Adipose tissue (tissue), 3 donors: ENCODE measurements around the gene HTR3B. TPM values are rescaled to one million over a fixed set of nuclear protein-coding genes. Genes with fewer than 3 reads are reported as not detected.
"Not testable (repeated sequence)": the region's sequence is repeated elsewhere in the genome, so short reads cannot be mapped to it uniquely, and the experiment has no call there.

Experiments used
- H3K27ac ChIP-seq: one replicate; pipeline ENCODE4 v1.5.1; 2013; ENCODE audit warnings: low read depth, low read length
- WGBS, 3 donors: extraction: QIAGEN DNeasy Blood & Tissue Kit; methylation state at CpG; one replicate each; pipeline ENCODE4 v1.1.7; 2013; 5-methylcytosine and 5-hydroxymethylcytosine counted together
- polyA plus RNA-seq, 3 donors: library from polyadenylated mRNA; stranded (reverse); fragments of 200-250 nt; gene quantifications; one replicate each; pipeline ENCODE4 v1.2.3, GENCODE V29; 2013
- donor health status: healthy with polysubstance abuse.
- donor health status: Bipolar disorder and iron deficiency.
- donor health status: healthy.

The HTR3B gene
- polyA plus RNA-seq, 3 donors: not detected

GRCh38 chr11:113928311-113928710 lies 23.7 kb downstream of the HTR3B start:
- WGBS, 3 donors: 58 to 89% (median 71%) methylated on average over 5 of the region's 5 CpGs
- no peak overlapping the region for H3K27ac ChIP-seq

- 73 to 74% (median 73%) methylated on average over 7 of the region's 7 CpGs for WGBS, 3 donors
- no peak overlapping the region for H3K27ac ChIP-seq
Measured at GRCh38 chr11:113932788-113933187, 28.2 kb downstream of the HTR3B start.

GRCh38 chr11:113934193-113934592 lies 29.6 kb downstream of the HTR3B start:
- H3K27ac ChIP-seq: not testable (repeated sequence)
- WGBS, 3 donors: 91 to 96% (median 93%) methylated on average over 3 of the region's 3 CpGs

GRCh38 chr11:113934761-113935160 lies 30.2 kb downstream of the HTR3B start:
- 53 to 76% (median 71%) methylated on average over 4 of the region's 4 CpGs for WGBS, 3 donors
- no peak overlapping the region for H3K27ac ChIP-seq

- no peak overlapping the region for H3K27ac ChIP-seq
- WGBS, 3 donors: 53 to 63% (median 60%) methylated on average over 4 of the region's 4 CpGs
Measured at GRCh38 chr11:113935858-113936257, 31.3 kb downstream of the HTR3B start.

- 63 to 91% (median 75%) methylated on average over 3 of the region's 3 CpGs for WGBS, 3 donors
- no peak overlapping the region for H3K27ac ChIP-seq
Measured at GRCh38 chr11:113937918-113938317, 33.3 kb downstream of the HTR3B start.

- whole genome bisulfite sequencing, 3 donors: 75 to 94% (median 87%) methylated on average over 8 of the region's 8 CpGs
- no peak overlapping the region for H3K27ac ChIP-seq
Measured at GRCh38 chr11:113942256-113942655, 37.7 kb downstream of the HTR3B start.

- H3K27ac ChIP-seq: not testable (repeated sequence)
Measured at GRCh38 chr11:113946162-113946561, 41.6 kb downstream of the HTR3B start.

GRCh38 chr11:113947994-113948393 lies 43.4 kb downstream of the HTR3B start:
- H3K27ac ChIP-seq: no peak overlapping the region
- 37 to 69% (median 54%) methylated on average over 4 of the region's 4 CpGs for WGBS, 3 donors

More at GRCh38 chr11:113946162-113946561, 41.6 kb downstream of the HTR3B start:
- WGBS, 3 donors: 67 to 89% (median 85%) methylated on average over 2 of the region's 2 CpGs

GRCh38 chr11:113949891-113950290 lies 45.3 kb downstream of the HTR3B start:
- 34 to 91% (median 81%) methylated on average over 2 to 4 of the region's 4 CpGs for WGBS, 3 donors
- H3K27ac ChIP-seq: no peak overlapping the region

- H3K27ac ChIP-seq: no peak overlapping the region
- 37 to 46% (median 39%) methylated on average over 5 of the region's 5 CpGs for WGBS, 3 donors
Measured at GRCh38 chr11:113951537-113951936, 46.9 kb downstream of the HTR3B start.

GRCh38 chr11:113952070-113952469 lies 47.5 kb downstream of the HTR3B start:
- H3K27ac ChIP-seq: no peak overlapping the region
- 37 to 54% (median 42%) methylated on average over 10 of the region's 10 CpGs for WGBS, 3 donors

- WGBS, 3 donors: 52 to 76% (median 60%) methylated on average over 10 of the region's 10 CpGs
- no peak overlapping the region for H3K27ac ChIP-seq
Measured at GRCh38 chr11:113952588-113952987, 48.0 kb downstream of the HTR3B start.

GRCh38 chr11:113954235-113954634 lies 49.6 kb downstream of the HTR3B start:
- 54 to 69% (median 58%) methylated on average over 6 of the region's 6 CpGs for WGBS, 3 donors

GRCh38 chr11:113956986-113957385 lies 52.4 kb downstream of the HTR3B start:
- H3K27ac ChIP-seq: no peak overlapping the region
- WGBS, 3 donors: 56 to 73% (median 69%) methylated on average over 9 of the region's 9 CpGs

More at GRCh38 chr11:113954235-113954634, 49.6 kb downstream of the HTR3B start:
- no peak overlapping the region for H3K27ac ChIP-seq

GRCh38 chr11:113960702-113961330 lies 56.2 kb downstream of the HTR3B start:
- H3K27ac ChIP-seq: no peak overlapping the region
- 45 to 70% (median 49%) methylated on average over 9 of the region's 9 CpGs for WGBS, 3 donors

GRCh38 chr11:113967361-113967760 lies 62.8 kb downstream of the HTR3B start:
- no peak overlapping the region for H3K27ac ChIP-seq
- WGBS, 3 donors: 53 to 75% (median 55%) methylated on average over 1 of the region's 1 CpG

- 67 to 89% (median 71%) methylated on average over 15 of the region's 15 CpGs for WGBS, 3 donors
- H3K27ac ChIP-seq: no peak overlapping the region
Measured at GRCh38 chr11:113971506-113972195, 67.1 kb downstream of the HTR3B start.

GRCh38 chr11:113974741-113975470 lies 70.3 kb downstream of the HTR3B start, which contains the start of gene HTR3A:
Gene HTR3A, plus strand, starts transcription at chr11:113975108. Its CDS starts 218 bp downstream, at chr11:113975326.
- no peak within 1 kb of the TSS for H3K27ac ChIP-seq
- 13 to 40% (median 27%) methylated on average over 12 of the region's 12 CpGs for WGBS, 3 donors
